Stimulated activated naive CD8-positive, alpha-beta T cell treated with anti-CD3 and anti-CD28 coated beads, Interleukin-15, Interleukin-2, amounts not matched to agents 100 ng/mL and 50 ng/mL, for 24 hours (primary cell): Measurements from ENCODE around the gene CARD10.
"Not testable (repeated sequence)": the region's sequence is repeated elsewhere in the genome, so short reads cannot be mapped to it uniquely, and the experiment has no call there.

ENCODE experiments used
- H3K27ac Mint-ChIP-seq: one replicate; pipeline ENCODE4 v1.8.0; 2021; ENCODE audit warnings: mild to moderate bottlenecking, mixed read lengths
- H3K27me3 Mint-ChIP-seq: one replicate; pipeline ENCODE4 v1.8.0; 2021; ENCODE audit warnings: mixed read lengths
- H3K36me3 Mint-ChIP-seq: one replicate; pipeline ENCODE4 v1.8.0; 2021; ENCODE audit warnings: low read depth, mixed read lengths
- H3K4me1 Mint-ChIP-seq: one replicate; pipeline ENCODE4 v1.8.0; 2021; ENCODE audit warnings: low read depth, mixed read lengths
- H3K4me3 Mint-ChIP-seq: one replicate; pipeline ENCODE4 v1.8.0; 2021; ENCODE audit warnings: mild to moderate bottlenecking, mixed read lengths
- H3K9me3 Mint-ChIP-seq: one replicate; pipeline ENCODE4 v1.8.0; 2021; ENCODE audit warnings: mixed read lengths

The CARD10 gene

GRCh38 chr22:37544955-37545702, 25.9 kb upstream of the CARD10 start:
- peaks cover 33% of the 10 kb centered on the region for H3K4me1 Mint-ChIP-seq
- peaks cover 15% of the 10 kb centered on the region for H3K27me3 Mint-ChIP-seq
- H3K4me3 Mint-ChIP-seq = no peak overlapping the region
- H3K27ac Mint-ChIP-seq = peak overlapping the region; percentile 43
- no peaks in the 10 kb centered on the region for H3K36me3 Mint-ChIP-seq
- H3K9me3 Mint-ChIP-seq = no peaks in the 10 kb centered on the region

DNA sequence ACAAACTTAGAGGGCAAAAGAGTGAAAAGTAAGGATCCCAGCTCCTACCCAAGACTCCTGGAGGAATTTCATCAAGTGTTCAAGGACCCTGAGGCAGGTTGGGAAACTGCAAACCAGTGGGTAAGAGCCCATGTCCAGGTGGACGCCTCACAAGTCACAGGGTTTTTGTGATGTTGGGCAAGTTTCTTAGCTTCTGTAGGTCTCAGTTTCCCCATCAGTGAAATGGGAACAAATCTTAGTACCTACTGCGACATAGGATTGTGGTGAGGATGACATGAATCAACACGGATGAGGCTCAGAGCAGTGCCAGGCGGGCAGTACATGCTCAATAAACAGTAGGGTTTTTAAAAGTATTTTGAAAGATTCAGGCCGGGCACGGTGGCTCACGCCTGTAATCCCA, 23.7 kb upstream of the CARD10 start:
- Mint-ChIP-seq H3K4me3 (no peak overlapping the region), H3K27me3 (peaks cover 27% of the 10 kb centered on the region), H3K36me3 (no peaks in the 10 kb centered on the region), H3K4me1 (peaks cover 46% of the 10 kb centered on the region), H3K9me3 (no peaks in the 10 kb centered on the region), H3K27ac (no peak overlapping the region)

DNA sequence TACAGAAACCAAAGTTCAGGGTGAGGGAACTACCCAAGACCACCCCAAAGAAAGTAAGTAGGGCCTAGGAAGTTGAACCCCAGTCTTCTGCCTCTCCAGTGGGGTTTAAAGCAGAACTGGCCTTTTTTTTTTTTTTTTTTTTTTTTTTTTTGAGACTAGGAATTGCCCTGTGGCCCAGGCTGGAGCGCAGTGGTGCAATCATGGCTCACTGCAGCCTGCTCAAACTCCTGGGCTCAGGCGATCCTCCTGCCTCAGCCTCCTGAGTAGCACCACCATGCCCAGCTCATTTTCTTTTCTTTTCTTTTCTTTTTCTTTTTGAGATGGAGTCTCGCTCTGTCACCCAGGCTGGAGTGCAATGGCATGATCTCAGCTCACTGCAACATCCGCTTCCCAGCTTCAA, 23.2 kb upstream of the CARD10 start:
- H3K4me1 Mint-ChIP-seq = peaks cover 48% of the 10 kb centered on the region
- not testable (repeated sequence) for H3K4me3 Mint-ChIP-seq, H3K9me3 Mint-ChIP-seq, H3K36me3 Mint-ChIP-seq, H3K27ac Mint-ChIP-seq
- H3K27me3 Mint-ChIP-seq = peaks cover 27% of the 10 kb centered on the region

DNA sequence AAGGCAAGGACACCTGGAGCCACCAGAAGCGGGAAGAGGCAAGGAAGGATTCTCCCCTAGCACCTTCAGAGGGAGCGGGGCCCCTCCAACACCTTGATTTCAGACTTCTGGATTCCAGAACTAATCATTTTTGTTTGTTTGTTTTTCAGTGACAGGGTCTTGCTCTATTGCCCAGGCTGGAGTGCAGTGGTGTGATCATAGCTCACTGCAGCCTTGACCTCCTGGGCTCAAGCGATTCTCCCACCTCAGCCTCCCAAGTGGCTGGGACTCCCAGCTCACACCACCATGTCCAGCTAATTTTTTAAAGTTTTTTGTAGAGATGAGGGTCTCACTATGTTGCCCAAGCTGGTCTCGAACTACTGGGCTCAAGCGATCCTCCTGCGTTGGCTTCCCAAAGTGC, 20.6 kb upstream of the CARD10 start:
- not testable (repeated sequence) for H3K4me3 Mint-ChIP-seq, H3K27ac Mint-ChIP-seq, H3K9me3 Mint-ChIP-seq, H3K36me3 Mint-ChIP-seq
- peaks cover 27% of the 10 kb centered on the region for H3K27me3 Mint-ChIP-seq
- H3K4me1 Mint-ChIP-seq = peaks cover 41% of the 10 kb centered on the region

DNA sequence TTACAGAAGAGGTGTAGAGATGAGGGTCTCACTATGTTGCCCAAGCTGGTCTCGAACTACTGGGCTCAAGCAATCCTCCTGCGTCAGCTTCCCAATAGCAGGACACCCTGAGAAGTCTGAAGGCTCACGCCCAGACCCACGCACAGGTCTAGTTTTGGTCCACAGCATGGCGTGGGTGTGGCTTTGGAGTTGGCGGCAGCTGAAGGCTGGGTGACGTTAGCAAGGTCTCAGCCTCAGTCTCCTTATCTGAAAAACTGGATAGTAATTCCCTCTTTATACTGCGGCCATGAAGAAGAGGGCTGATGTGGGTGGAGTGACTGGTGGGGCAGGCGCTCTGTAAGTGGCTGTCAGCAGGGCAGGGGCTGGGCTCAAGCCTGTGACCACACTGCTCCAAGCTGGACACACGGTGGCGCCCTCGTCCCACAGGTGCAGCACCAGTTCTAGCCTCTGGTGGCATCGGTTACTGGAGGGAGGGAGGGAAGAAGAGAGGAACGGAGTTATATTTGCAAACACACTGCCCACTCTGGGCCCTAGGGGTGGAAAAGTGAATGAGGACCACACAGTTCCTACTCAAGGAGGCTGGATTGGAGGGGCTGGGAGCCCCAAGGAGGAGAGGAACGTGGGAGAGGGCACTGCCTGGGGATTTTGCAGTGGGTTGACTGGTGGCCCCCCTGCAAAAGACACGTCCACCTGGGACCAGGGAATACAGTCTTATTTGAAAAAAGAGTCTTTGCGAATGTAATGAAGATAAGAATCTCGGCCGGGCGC, 19.6 kb upstream of the CARD10 start:
- Mint-ChIP-seq H3K4me3 (peak overlapping the region; percentile 14), H3K36me3 (no peaks in the 10 kb centered on the region), H3K27me3 (peaks cover 27% of the 10 kb centered on the region), H3K27ac (no peak overlapping the region), H3K4me1 (peaks cover 50% of the 10 kb centered on the region), H3K9me3 (no peaks in the 10 kb centered on the region)

- Mint-ChIP-seq H3K4me3 (no peak overlapping the region), H3K27me3 (peaks cover 13% of the 10 kb centered on the region), H3K9me3 (no peaks in the 10 kb centered on the region), H3K36me3 (no peaks in the 10 kb centered on the region), H3K27ac (no peak overlapping the region), H3K4me1 (peaks cover 30% of the 10 kb centered on the region)
Observed at GRCh38 chr22:37535159-37535558, 15.9 kb upstream of the CARD10 start.

GRCh38 chr22:37534445-37534844, 15.2 kb upstream of the CARD10 start:
- peaks cover 6% of the 10 kb centered on the region for H3K27me3 Mint-ChIP-seq
- H3K4me3 Mint-ChIP-seq = no peak overlapping the region
- no peaks in the 10 kb centered on the region for H3K36me3 Mint-ChIP-seq
- H3K27ac Mint-ChIP-seq = peak overlapping the region; percentile 1
- H3K9me3 Mint-ChIP-seq = no peaks in the 10 kb centered on the region
- H3K4me1 Mint-ChIP-seq = peaks cover 35% of the 10 kb centered on the region

GRCh38 chr22:37533995-37534394, 14.8 kb upstream of the CARD10 start:
- Mint-ChIP-seq H3K27me3 (peaks cover 3% of the 10 kb centered on the region), H3K4me3 (no peak overlapping the region), H3K27ac (no peak overlapping the region), H3K4me1 (peaks cover 33% of the 10 kb centered on the region), H3K9me3 (no peaks in the 10 kb centered on the region), H3K36me3 (no peaks in the 10 kb centered on the region)

DNA sequence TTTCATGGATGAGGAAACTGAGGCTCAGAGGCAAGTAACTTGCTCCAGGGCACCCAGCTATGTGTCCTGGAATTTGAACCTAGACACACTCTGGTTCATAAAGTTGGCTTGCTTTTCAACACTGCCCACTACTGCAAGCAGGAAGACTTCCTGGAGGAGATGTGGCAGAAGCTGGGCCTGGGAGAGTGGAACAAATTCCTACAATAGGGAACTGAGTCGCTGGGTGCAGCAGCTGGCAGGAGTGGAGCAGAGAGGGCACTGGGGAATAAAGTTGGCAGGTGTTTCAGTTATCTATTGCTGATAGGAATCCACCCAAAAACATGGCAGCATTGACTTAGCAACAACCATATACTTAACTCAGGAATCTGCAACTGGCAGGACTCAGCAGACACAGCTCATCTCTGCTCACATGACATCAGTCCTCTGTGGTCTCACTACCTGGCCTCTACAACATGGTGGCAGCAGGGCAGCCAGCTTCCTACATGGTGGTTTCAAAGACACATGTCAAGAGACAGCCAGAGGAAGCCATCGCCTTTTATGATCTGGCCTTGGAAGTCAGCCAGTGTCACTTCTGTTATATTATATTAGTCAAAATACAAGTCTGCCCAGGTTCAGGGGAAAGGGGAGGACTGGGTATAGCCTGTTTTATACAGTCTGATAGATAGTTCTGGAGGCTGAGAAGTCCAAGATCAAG, 10.6 kb upstream of the CARD10 start:
- no peak overlapping the region for H3K4me3 Mint-ChIP-seq
- H3K4me1 Mint-ChIP-seq = peaks cover 29% of the 10 kb centered on the region
- no peaks in the 10 kb centered on the region for H3K36me3 Mint-ChIP-seq
- no peaks in the 10 kb centered on the region for H3K9me3 Mint-ChIP-seq
- peaks cover 4% of the 10 kb centered on the region for H3K27me3 Mint-ChIP-seq
- no peak overlapping the region for H3K27ac Mint-ChIP-seq

DNA sequence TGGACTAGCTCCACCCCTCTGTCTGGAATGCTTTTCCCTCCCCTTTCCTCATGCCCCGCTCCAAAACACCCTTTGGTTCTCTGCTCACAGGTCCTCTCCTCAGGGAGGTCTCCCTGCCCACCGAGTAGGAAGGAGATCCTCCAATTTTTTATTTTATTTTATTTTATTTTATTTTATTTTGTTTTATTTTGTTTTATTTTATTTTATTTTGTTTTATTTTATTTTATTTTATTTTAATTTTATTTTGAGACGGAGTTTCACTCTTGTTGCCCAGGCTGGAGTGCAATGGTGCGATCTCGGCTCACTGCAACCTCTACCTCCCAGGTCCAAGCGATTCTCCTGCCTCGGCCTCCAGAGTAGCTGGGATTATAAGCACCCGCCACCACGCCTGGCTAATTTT, 8.7 kb upstream of the CARD10 start:
- Mint-ChIP-seq H3K27me3 (peaks cover 14% of the 10 kb centered on the region), H3K4me1 (peaks cover 14% of the 10 kb centered on the region)
- not testable (repeated sequence) for H3K9me3 Mint-ChIP-seq, H3K4me3 Mint-ChIP-seq, H3K36me3 Mint-ChIP-seq, H3K27ac Mint-ChIP-seq

DNA sequence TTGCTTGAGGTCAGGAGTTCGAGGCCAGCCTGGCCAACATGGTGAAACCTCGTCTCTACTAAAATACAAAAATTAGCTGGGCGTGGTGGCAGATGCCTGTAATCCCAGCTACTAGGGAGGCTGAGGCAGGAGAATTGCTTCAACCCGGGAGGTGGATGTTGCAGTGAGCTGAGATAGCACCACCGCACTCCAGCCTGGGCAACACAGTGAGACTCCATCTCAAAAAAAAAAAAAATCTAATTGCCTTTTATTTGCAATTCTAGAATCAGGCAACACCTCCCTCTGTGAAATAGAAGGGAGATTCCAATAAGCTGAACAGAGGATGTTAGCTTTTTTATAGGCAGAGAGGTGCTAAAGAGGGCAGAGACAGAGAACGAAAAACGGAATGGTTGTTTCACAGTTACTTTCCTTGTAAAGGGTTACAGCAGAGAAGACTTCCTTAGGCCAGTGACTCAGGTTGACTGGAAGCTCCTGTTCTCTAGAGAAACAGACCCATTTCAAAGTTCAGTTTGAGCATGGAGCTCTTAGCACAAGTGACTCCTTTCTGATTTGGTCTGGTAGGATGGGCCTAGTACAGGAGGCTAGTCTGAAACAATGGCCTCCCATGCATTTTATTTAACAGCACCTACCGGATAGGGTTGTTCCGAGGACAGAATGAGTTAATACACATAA, 8.0 kb upstream of the CARD10 start:
- not testable (repeated sequence) for H3K9me3 Mint-ChIP-seq, H3K36me3 Mint-ChIP-seq, H3K4me3 Mint-ChIP-seq, H3K27ac Mint-ChIP-seq
- Mint-ChIP-seq H3K27me3 (peaks cover 20% of the 10 kb centered on the region), H3K4me1 (peaks cover 14% of the 10 kb centered on the region)

- H3K9me3 Mint-ChIP-seq = no peaks in the 10 kb centered on the region
- no peaks in the 10 kb centered on the region for H3K36me3 Mint-ChIP-seq
- peaks cover 14% of the 10 kb centered on the region for H3K4me1 Mint-ChIP-seq
- H3K27ac Mint-ChIP-seq = no peak overlapping the region
- H3K27me3 Mint-ChIP-seq = peaks cover 28% of the 10 kb centered on the region
- no peak overlapping the region for H3K4me3 Mint-ChIP-seq
Observed at GRCh38 chr22:37526376-37526775, 7.2 kb upstream of the CARD10 start.

DNA sequence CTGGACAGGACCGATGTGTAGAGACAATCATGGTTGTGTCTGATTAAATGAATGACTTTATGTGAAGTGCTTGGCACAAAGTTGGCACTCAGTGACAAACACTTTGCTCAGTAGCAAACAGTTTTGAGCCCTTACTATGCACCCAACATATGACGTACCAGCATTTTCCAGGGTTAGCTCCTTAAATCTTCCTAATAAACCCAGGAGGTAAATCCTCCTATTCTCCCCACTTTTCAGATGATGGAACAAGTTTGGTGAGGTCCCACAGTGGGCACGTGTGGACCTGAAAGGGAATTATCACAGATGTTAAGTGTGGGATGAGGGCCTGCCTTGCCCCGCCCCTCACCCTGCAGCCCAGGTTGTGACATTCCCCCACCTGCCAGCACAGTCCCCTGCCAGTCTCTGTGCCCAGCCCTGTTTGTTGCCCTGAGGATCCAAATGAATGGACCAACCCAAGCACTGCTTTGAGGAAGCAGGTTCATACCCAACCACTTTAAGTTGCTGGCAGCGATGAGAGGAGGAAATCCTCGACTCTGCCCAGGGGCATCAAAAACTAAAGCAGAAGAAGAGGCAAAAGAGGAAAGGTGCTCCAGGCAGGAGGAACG, 6.6 kb upstream of the CARD10 start:
- Mint-ChIP-seq H3K9me3 (no peaks in the 10 kb centered on the region), H3K27ac (no peak overlapping the region), H3K27me3 (peaks cover 33% of the 10 kb centered on the region), H3K4me3 (no peak overlapping the region), H3K36me3 (no peaks in the 10 kb centered on the region), H3K4me1 (peaks cover 14% of the 10 kb centered on the region)

DNA sequence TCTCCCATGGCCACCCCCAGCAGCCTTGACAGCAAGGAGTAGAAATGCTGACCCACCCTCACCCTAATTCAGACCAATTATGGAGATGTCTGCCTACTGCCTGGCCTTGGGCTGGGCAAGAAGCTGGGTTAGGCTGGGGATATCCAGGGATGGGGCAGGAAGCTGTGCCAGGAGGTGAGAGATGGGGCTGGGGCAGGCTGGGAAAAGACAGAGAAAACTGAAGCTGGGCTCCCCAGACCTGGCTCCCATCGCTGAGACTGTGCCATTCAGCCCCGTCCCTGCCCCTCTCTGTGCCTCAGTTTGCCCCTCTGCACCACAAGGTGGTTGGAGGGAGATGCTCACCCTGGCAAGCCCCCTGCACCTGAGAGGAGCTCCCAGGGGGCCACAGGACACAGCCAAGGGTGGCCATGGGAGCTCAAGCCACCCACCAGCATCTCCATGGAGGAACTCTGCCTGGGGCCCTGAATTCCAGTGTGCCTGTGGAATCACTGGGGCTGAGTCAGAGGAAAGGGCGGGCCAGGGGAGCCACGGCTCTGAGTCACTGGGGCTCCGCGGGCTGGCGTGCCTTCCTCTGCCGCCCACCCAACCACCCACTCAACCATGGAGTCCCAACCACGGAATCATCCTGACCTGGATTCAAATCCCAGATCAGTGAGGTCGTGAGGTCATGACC, 6.0 kb upstream of the CARD10 start:
- no peak overlapping the region for H3K27ac Mint-ChIP-seq
- peaks cover 37% of the 10 kb centered on the region for H3K27me3 Mint-ChIP-seq
- peaks cover 14% of the 10 kb centered on the region for H3K4me1 Mint-ChIP-seq
- no peaks in the 10 kb centered on the region for H3K9me3 Mint-ChIP-seq
- no peaks in the 10 kb centered on the region for H3K36me3 Mint-ChIP-seq
- no peak overlapping the region for H3K4me3 Mint-ChIP-seq
